ENCODE measurements around the gene PDE11A. TPM values are rescaled to one million over a fixed set of nuclear protein-coding genes. Genes with fewer than 3 reads are reported as not detected.

PDE11A gene
- total and polyA plus RNA-seq, 2 of the 8 experiments (the other 6 are each of a cell fraction or from before 2014, with no cell fraction given) = 0.19 to 0.23 TPM

- no peak for TF ChIP-seq CTBP2 (IDR thresholded peaks at IDR 0.05; ENCODE audit: borderline replicate concordance, insufficient read depth, insufficient read length, low read length)
- no peak for TF ChIP-seq CBX8 (IDR thresholded peaks at IDR 0.05; ENCODE audit: borderline replicate concordance, low read depth, low read length)
- TF ChIP-seq CHD2 (IDR thresholded peaks at IDR 0.05; ENCODE audit: low read length) = no peak
- no peak for TF ChIP-seq MAFK (IDR thresholded peaks at IDR 0.05; ENCODE audit: low read depth, low read length)
These were observed 351.5 kb downstream of the PDE11A start (continued) for GRCh38 chr2:177721087-177721486.

Data from H1 (cell line).